Activated T-helper 2 cell treated with anti-CD3 and anti-CD28 coated beads, Interferon-gamma antibody, Interleukin-2, Interleukin-4, amounts not matched to agents 10 μg/mL and 5 μg/mL and 100 μg/mL, durations not matched to agents 14 hours and 24 hours and 36 hours (primary cell): Measurements from ENCODE around the gene DMTF1. TPM values are rescaled to one million over a fixed set of nuclear protein-coding genes. Genes with fewer than 3 reads are reported as not detected.
A peak's percentile ranks its signal among the peaks of the same experiment; 100 is the strongest.
"Not testable (repeated sequence)": the region's sequence is repeated elsewhere in the genome, so short reads cannot be mapped to it uniquely, and the experiment has no call there.

Experiments used
- DNase-seq: peaks from one replicate; pipeline ENCODE4 v3.0.0; 2021; ENCODE audit warnings: low spot score
- H3K27ac Mint-ChIP-seq: one replicate; pipeline ENCODE4 v1.8.0; 2021; ENCODE audit warnings: mixed read lengths
- H3K27me3 Mint-ChIP-seq: one replicate; pipeline ENCODE4 v1.8.0; 2021; ENCODE audit warnings: low read depth, mixed read lengths
- H3K36me3 Mint-ChIP-seq: one replicate; pipeline ENCODE4 v1.8.0; 2021; ENCODE audit warnings: low read depth, mixed read lengths
- H3K4me1 Mint-ChIP-seq: one replicate; pipeline ENCODE4 v1.8.0; 2021; ENCODE audit warnings: low read depth, mixed read lengths
- H3K4me3 Mint-ChIP-seq: one replicate; pipeline ENCODE4 v1.8.0; 2021; ENCODE audit warnings: low read depth, mild to moderate bottlenecking, moderate library complexity, mixed read lengths
- H3K9me3 Mint-ChIP-seq: one replicate; pipeline ENCODE4 v1.8.0; 2021; ENCODE audit warnings: mixed read lengths
- intact Hi-C: fragments of 100-400 bp; cut with micrococcal nuclease; formaldehyde crosslinking; loops from one replicate; pipeline ENCODE4 v1.15.1; 2023
- total RNA-seq: library from RNA; stranded (reverse); gene quantifications from 2 replicates; pipeline ENCODE4 v1.2.3, GENCODE V29; 2022

DMTF1 gene
- total RNA-seq, 1 donor from 2014 or later, result 112 TPM

GRCh38 chr7:87187120-87187519 is 34.9 kb downstream of the DMTF1 start:
- Mint-ChIP-seq H3K27me3 (no peaks in the 10 kb centered on the region), H3K36me3 (peaks cover 83% of the 10 kb centered on the region), H3K9me3 (no peaks in the 10 kb centered on the region), H3K4me1 (peaks cover 18% of the 10 kb centered on the region), H3K27ac (no peak overlapping the region), H3K4me3 (no peak overlapping the region)
- DNase-seq, result no peak
- intact Hi-C loops, result loop anchor here (5.0 kb wide), 1 partner anchor 40 kb away; no protein-coding TSS in a partner anchor

GRCh38 chr7:87188930-87189329 is 36.7 kb downstream of the DMTF1 start:
- intact Hi-C loops, result loop anchor here (5.0 kb wide), 1 partner anchor 38 kb away; no protein-coding TSS in a partner anchor
- Mint-ChIP-seq H3K4me1 (peaks cover 16% of the 10 kb centered on the region), H3K27ac (no peak overlapping the region), H3K36me3 (peaks cover 79% of the 10 kb centered on the region), H3K27me3 (no peaks in the 10 kb centered on the region), H3K4me3 (no peak overlapping the region), H3K9me3 (no peaks in the 10 kb centered on the region)
- DNase-seq, result no peak

- peaks cover 15% of the 10 kb centered on the region for H3K4me1 Mint-ChIP-seq
- DNase-seq, result no peak
- H3K27me3 Mint-ChIP-seq, result no peaks in the 10 kb centered on the region
- intact Hi-C loops, result loop anchor here (5.0 kb wide), 1 partner anchor 33 kb away; no protein-coding TSS in a partner anchor
- H3K36me3 Mint-ChIP-seq, result peaks cover 78% of the 10 kb centered on the region
- no peak overlapping the region for H3K4me3 Mint-ChIP-seq
- no peaks in the 10 kb centered on the region for H3K9me3 Mint-ChIP-seq
- H3K27ac Mint-ChIP-seq, result no peak overlapping the region
Observed at GRCh38 chr7:87190783-87191182, 38.5 kb downstream of the DMTF1 start.

GRCh38 chr7:87192784-87193487 is 40.7 kb downstream of the DMTF1 start:
- no peak for DNase-seq
- Mint-ChIP-seq H3K27ac (peak overlapping the region; percentile 77), H3K9me3 (no peaks in the 10 kb centered on the region), H3K36me3 (peaks cover 80% of the 10 kb centered on the region), H3K4me1 (peaks cover 14% of the 10 kb centered on the region), H3K27me3 (no peaks in the 10 kb centered on the region), H3K4me3 (no peak overlapping the region)
- intact Hi-C loops, result loop anchor here (2.0 to 5.0 kb wide), 2 partner anchors 24 to 36 kb away; no protein-coding TSS in a partner anchor

- no peak for DNase-seq
- intact Hi-C loops, result loop anchor here (2.0 to 5.0 kb wide), 2 partner anchors 23 to 37 kb away; no protein-coding TSS in a partner anchor
- H3K27ac Mint-ChIP-seq, result no peak overlapping the region
- H3K4me3 Mint-ChIP-seq, result no peak overlapping the region
- H3K36me3 Mint-ChIP-seq, result peaks cover 80% of the 10 kb centered on the region
- no peaks in the 10 kb centered on the region for H3K9me3 Mint-ChIP-seq
- H3K4me1 Mint-ChIP-seq, result peaks cover 14% of the 10 kb centered on the region
- H3K27me3 Mint-ChIP-seq, result no peaks in the 10 kb centered on the region
Observed at GRCh38 chr7:87193912-87194311, 41.7 kb downstream of the DMTF1 start.

GRCh38 chr7:87199241-87199640 is 47.0 kb downstream of the DMTF1 start:
- H3K4me1 Mint-ChIP-seq, result peaks cover 29% of the 10 kb centered on the region
- H3K27ac Mint-ChIP-seq, result no peak overlapping the region
- H3K36me3 Mint-ChIP-seq, result peaks cover 92% of the 10 kb centered on the region
- intact Hi-C loops, result no loop called here
- no peak for DNase-seq
- H3K27me3 Mint-ChIP-seq, result no peaks in the 10 kb centered on the region
- H3K4me3 Mint-ChIP-seq, result no peak overlapping the region
- peaks cover 13% of the 10 kb centered on the region for H3K9me3 Mint-ChIP-seq

GRCh38 chr7:87199700-87200450 is 47.6 kb downstream of the DMTF1 start:
- H3K4me3 Mint-ChIP-seq, result no peak overlapping the region
- no peak for DNase-seq
- peaks cover 92% of the 10 kb centered on the region for H3K36me3 Mint-ChIP-seq
- peaks cover 19% of the 10 kb centered on the region for H3K9me3 Mint-ChIP-seq
- intact Hi-C loops, result no loop called here
- H3K27ac Mint-ChIP-seq, result no peak overlapping the region
- no peaks in the 10 kb centered on the region for H3K27me3 Mint-ChIP-seq
- H3K4me1 Mint-ChIP-seq, result peaks cover 29% of the 10 kb centered on the region

GRCh38 chr7:87202208-87202607 is 50.0 kb downstream of the DMTF1 start:
- Mint-ChIP-seq H3K27ac (peak overlapping the region; percentile 40), H3K27me3 (no peaks in the 10 kb centered on the region), H3K4me3 (no peak overlapping the region), H3K4me1 (peaks cover 32% of the 10 kb centered on the region), H3K9me3 (peaks cover 34% of the 10 kb centered on the region), H3K36me3 (peaks cover 96% of the 10 kb centered on the region)
- no peak for DNase-seq
- intact Hi-C loops, result loop anchor here (2.0 kb wide), 1 partner anchor 15 kb away; no protein-coding TSS in a partner anchor

- no peak for DNase-seq
- intact Hi-C loops, result loop anchor here (2.0 kb wide), 1 partner anchor 14 kb away; no protein-coding TSS in a partner anchor
- peaks cover 94% of the 10 kb centered on the region for H3K36me3 Mint-ChIP-seq
- H3K27me3 Mint-ChIP-seq, result no peaks in the 10 kb centered on the region
- H3K9me3 Mint-ChIP-seq, result peaks cover 35% of the 10 kb centered on the region
- peaks cover 32% of the 10 kb centered on the region for H3K4me1 Mint-ChIP-seq
- no peak overlapping the region for H3K4me3 Mint-ChIP-seq
- no peak overlapping the region for H3K27ac Mint-ChIP-seq
Observed at GRCh38 chr7:87202705-87203104, 50.5 kb downstream of the DMTF1 start.

- Mint-ChIP-seq H3K4me1 (peaks cover 31% of the 10 kb centered on the region), H3K27ac (peak overlapping the region; percentile 5), H3K9me3 (peaks cover 40% of the 10 kb centered on the region), H3K36me3 (peaks cover 94% of the 10 kb centered on the region)
- intact Hi-C loops, result loop anchor here (2.0 kb wide), 1 partner anchor 13 kb away; no protein-coding TSS in a partner anchor
- not testable (repeated sequence) for H3K4me3 Mint-ChIP-seq, H3K27me3 Mint-ChIP-seq, DNase-seq
Observed at GRCh38 chr7:87203929-87204328, 51.7 kb downstream of the DMTF1 start.

- H3K4me1 Mint-ChIP-seq, result peaks cover 27% of the 10 kb centered on the region
- peaks cover 40% of the 10 kb centered on the region for H3K9me3 Mint-ChIP-seq
- intact Hi-C loops, result no loop called here
- DNase-seq, result no peak
- peaks cover 93% of the 10 kb centered on the region for H3K36me3 Mint-ChIP-seq
- no peaks in the 10 kb centered on the region for H3K27me3 Mint-ChIP-seq
- H3K27ac Mint-ChIP-seq, result no peak overlapping the region
- H3K4me3 Mint-ChIP-seq, result no peak overlapping the region
Observed at GRCh38 chr7:87204933-87205332, 52.7 kb downstream of the DMTF1 start.

- H3K4me1 Mint-ChIP-seq, result peaks cover 27% of the 10 kb centered on the region
- DNase-seq, H3K27ac Mint-ChIP-seq, H3K27me3 Mint-ChIP-seq, H3K4me3 Mint-ChIP-seq, intact Hi-C loops: not testable (repeated sequence)
- peaks cover 40% of the 10 kb centered on the region for H3K9me3 Mint-ChIP-seq
- peaks cover 89% of the 10 kb centered on the region for H3K36me3 Mint-ChIP-seq
Observed at GRCh38 chr7:87205701-87206100, 53.4 kb downstream of the DMTF1 start.

GRCh38 chr7:87206361-87206760 is 54.1 kb downstream of the DMTF1 start:
- Mint-ChIP-seq H3K27me3 (no peaks in the 10 kb centered on the region), H3K9me3 (peaks cover 40% of the 10 kb centered on the region), H3K36me3 (peaks cover 87% of the 10 kb centered on the region), H3K4me1 (peaks cover 26% of the 10 kb centered on the region), H3K4me3 (no peak overlapping the region), H3K27ac (peak overlapping the region; percentile 58)
- DNase-seq, result no peak
- intact Hi-C loops, result no loop called here
